K562 (cell line): ENCODE measurements around the gene GCHFR. TPM values are rescaled to one million over a fixed set of nuclear protein-coding genes. Genes with fewer than 3 reads are reported as not detected.
A peak's percentile ranks its signal among the peaks of the same experiment; 100 is the strongest.

Experiments
- CBX2 ChIP-seq: fragments of 200-600 bp; sonication (generic); IDR thresholded peaks from one replicate; pipeline ENCODE4 v1.6.1; 2012; ENCODE audit warnings: mild to moderate bottlenecking, low read length, inconsistent platforms; ENCODE audit not compliant: insufficient read depth, poor library complexity, severe bottlenecking
- DDX20 ChIP-seq: fragments of 450-650 bp; IDR thresholded peaks from 2 replicates; pipeline ENCODE4 v1.6.1; 2016; ENCODE audit warnings: missing genetic modification characterization, low read depth, mild to moderate bottlenecking, missing compliant biosample characterization, moderate library complexity
- HDAC2 ChIP-seq: fragments of 450-650 bp; IDR thresholded peaks from 2 replicates; pipeline ENCODE4 v1.6.1; 2016; ENCODE audit warnings: mild to moderate bottlenecking
- HMGN3 ChIP-seq: IDR thresholded peaks from 2 replicates; pipeline ENCODE4 v1.6.1; 2011; ENCODE audit warnings: borderline replicate concordance, low read depth, mild to moderate bottlenecking, mixed read lengths, low read length; ENCODE audit not compliant: insufficient read length; ENCODE audit errors: extremely low read depth
- KLF13 ChIP-seq: fragments of 450-650 bp; IDR thresholded peaks from 2 replicates; pipeline ENCODE4 v1.6.1; 2016; ENCODE audit warnings: missing genetic modification characterization, low read depth, mild to moderate bottlenecking, missing compliant biosample characterization, moderate library complexity, borderline replicate concordance
- MBD2 ChIP-seq: sonication (generic); IDR thresholded peaks from 2 replicates; pipeline ENCODE4 v1.6.1; 2016; ENCODE audit warnings: low read depth, borderline replicate concordance
- SIN3A ChIP-seq, 2 experiments: fragments of 150-350 bp in 1 of 2; IDR thresholded peaks; 2 replicates each; pipeline ENCODE4 v1.6.1; 2011 to 2016; ENCODE audit warnings: borderline replicate concordance in 2 of 2, low read depth in 2 of 2, low read length in 2 of 2, mild to moderate bottlenecking in 2 of 2, moderate library complexity in 2 of 2; ENCODE audit not compliant: control insufficient read depth in 1 of 2
- SPI1 ChIP-seq: IDR thresholded peaks from 2 replicates; pipeline ENCODE4 v1.6.1; 2011; ENCODE audit warnings: low read depth, low read length, control low read depth, borderline replicate concordance
- YY1 ChIP-seq, 3 experiments: IDR thresholded peaks; 2 replicates each; pipeline ENCODE4 v1.6.1; 2011; ENCODE audit warnings: low read length in 2 of 3, mild to moderate bottlenecking in 2 of 3, moderate library complexity in 2 of 3, borderline replicate concordance in 1 of 3, control low read depth in 1 of 3, low read depth in 1 of 3; ENCODE audit not compliant: insufficient read depth in 3 of 3, insufficient replicate concordance in 2 of 3, control insufficient read depth in 1 of 3, insufficient read length in 1 of 3; ENCODE audit errors: extremely low read depth in 1 of 3
- ZNF561 ChIP-seq: fragments of 450-650 bp; formaldehyde crosslinking; conservative IDR thresholded peaks from 2 replicates; pipeline ENCODE4 v1.4.0; 2020; ENCODE audit warnings: mild to moderate bottlenecking, moderate library complexity
- ZNF644 ChIP-seq: fragments of 200-800 bp; sonication (Bioruptor generic); IDR thresholded peaks from 2 replicates; pipeline ENCODE4 v1.6.1; 2016; ENCODE audit warnings: low read depth, missing genetic modification characterization, missing compliant biosample characterization
- polyA plus RNA-seq, 8 experiments: library from polyadenylated mRNA; depleted of rRNA in 4 of 8; stranded (reverse) in 5 of 8; unstranded in 3 of 8; fragments of >200 nt; fragmentation: Nextera tagmentation in 2 of 8; fragmentation: Illumina TruSeq in 1 of 8; extraction: Ambion mirVana in 2 of 8; extraction: Trizol in 1 of 8; gene quantifications; 2 replicates each; pipeline versions ENCODE4 v1.2.1 to v1.2.3, GENCODE V29; 2011 to 2014; ENCODE audit warnings: inconsistent platforms in 1 of 8, missing spikeins in 1 of 8
- total RNA-seq, 7 experiments: library from RNA; depleted of rRNA in 6 of 7; stranded (reverse); fragments of >200 nt in 6 of 7; fragmentation: Illumina TruSeq in 2 of 7; extraction: Trizol in 2 of 7; gene quantifications; 2 replicates each; pipeline versions ENCODE4 v1.2.1 to v1.2.3, GENCODE V29; 2011 to 2021; ENCODE audit warnings: low replicate concordance in 1 of 7
- TF ChIP-seq, protein P1 (sequence below): IDR thresholded peaks from 2 replicates; pipeline ENCODE4 v1.6.1; 2014; ENCODE audit warnings: antibody characterized with exemption
- TF ChIP-seq, protein P2 (sequence below): fragments of 450-650 bp; IDR thresholded peaks from 2 replicates; pipeline ENCODE4 v1.6.1; 2016; ENCODE audit warnings: low read depth
- TF ChIP-seq, protein P3 (sequence below): fragments of 250-450 bp; sonication (Bioruptor Pico); IDR thresholded peaks from 2 replicates; pipeline ENCODE4 v1.8.0; 2021; ENCODE audit warnings: mild to moderate bottlenecking, moderate library complexity

Gene GCHFR
- total and polyA plus RNA-seq, 9 of the 15 experiments (the other 6 are each of a cell fraction or from before 2014, with no cell fraction given), result 8.7 to 83.5 (median 20.8) TPM

DNA sequence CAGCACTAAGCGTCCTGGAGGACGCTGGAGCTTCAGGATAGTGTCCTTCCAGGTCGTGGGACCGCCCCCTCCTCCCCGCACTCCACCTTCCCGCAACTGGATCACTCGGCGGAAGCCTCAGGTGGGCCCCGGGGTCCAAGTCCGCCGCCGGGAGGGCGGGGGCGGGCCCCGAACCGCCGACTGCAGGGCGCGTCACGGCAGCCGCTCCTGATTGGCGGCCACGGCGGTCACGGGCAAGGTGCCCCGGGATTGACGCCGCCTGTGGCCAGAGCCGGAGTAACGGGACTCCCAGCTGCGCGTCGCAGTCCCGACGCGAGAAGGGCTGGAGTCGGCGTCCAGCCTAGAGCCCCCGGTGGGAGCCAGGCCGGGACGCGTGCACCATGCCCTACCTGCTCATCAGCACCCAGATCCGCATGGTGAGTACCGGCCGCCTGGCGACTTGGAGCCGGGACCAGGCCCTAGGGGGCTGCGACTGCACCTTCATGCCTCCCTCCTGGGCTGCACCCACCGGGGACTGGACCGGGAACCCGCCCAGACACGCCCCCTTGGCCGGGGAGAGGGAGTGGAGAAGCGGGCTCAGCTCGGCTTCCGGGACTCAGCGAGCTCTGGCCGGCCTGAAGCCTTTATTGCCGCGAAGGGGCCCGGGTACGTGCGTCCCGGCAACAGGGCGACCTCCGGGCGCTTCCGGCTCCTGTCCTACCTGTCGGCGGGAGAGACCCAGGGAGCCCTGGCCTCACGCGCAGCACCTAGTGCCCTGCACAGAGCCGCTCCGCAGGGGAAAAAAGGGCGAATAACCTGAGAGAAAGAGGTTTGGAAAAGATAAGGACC lies at the start of gene GCHFR (continued):
- no peak for TF ChIP-seq CBX2
- TF ChIP-seq DDX20 (tag), result no peak
- TF ChIP-seq, protein P1, sequence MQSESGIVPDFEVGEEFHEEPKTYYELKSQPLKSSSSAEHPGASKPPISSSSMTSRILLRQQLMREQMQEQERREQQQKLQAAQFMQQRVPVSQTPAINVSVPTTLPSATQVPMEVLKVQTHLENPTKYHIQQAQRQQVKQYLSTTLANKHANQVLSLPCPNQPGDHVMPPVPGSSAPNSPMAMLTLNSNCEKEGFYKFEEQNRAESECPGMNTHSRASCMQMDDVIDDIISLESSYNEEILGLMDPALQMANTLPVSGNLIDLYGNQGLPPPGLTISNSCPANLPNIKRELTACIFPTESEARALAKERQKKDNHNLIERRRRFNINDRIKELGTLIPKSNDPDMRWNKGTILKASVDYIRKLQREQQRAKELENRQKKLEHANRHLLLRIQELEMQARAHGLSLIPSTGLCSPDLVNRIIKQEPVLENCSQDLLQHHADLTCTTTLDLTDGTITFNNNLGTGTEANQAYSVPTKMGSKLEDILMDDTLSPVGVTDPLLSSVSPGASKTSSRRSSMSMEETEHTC, result peak; percentile 37; the same call in 1 of the 2 replicates
- TF ChIP-seq KLF13 (tag), result peak; percentile 87
- TF ChIP-seq YY1 (IDR thresholded peaks at IDR 0.05; ENCODE audit: borderline replicate concordance in 1 of 3, control insufficient read depth in 1 of 3, extremely low read depth in 1 of 3, insufficient read depth in 3 of 3, insufficient read length in 1 of 3, insufficient replicate concordance in 2 of 3, low read depth in 1 of 3, low read length in 2 of 3), result peak in 1 of 3 experiments; percentile 64
- no peak for TF ChIP-seq SPI1
- TF ChIP-seq ZNF644 (tag), result no peak
- TF ChIP-seq, protein P2, sequence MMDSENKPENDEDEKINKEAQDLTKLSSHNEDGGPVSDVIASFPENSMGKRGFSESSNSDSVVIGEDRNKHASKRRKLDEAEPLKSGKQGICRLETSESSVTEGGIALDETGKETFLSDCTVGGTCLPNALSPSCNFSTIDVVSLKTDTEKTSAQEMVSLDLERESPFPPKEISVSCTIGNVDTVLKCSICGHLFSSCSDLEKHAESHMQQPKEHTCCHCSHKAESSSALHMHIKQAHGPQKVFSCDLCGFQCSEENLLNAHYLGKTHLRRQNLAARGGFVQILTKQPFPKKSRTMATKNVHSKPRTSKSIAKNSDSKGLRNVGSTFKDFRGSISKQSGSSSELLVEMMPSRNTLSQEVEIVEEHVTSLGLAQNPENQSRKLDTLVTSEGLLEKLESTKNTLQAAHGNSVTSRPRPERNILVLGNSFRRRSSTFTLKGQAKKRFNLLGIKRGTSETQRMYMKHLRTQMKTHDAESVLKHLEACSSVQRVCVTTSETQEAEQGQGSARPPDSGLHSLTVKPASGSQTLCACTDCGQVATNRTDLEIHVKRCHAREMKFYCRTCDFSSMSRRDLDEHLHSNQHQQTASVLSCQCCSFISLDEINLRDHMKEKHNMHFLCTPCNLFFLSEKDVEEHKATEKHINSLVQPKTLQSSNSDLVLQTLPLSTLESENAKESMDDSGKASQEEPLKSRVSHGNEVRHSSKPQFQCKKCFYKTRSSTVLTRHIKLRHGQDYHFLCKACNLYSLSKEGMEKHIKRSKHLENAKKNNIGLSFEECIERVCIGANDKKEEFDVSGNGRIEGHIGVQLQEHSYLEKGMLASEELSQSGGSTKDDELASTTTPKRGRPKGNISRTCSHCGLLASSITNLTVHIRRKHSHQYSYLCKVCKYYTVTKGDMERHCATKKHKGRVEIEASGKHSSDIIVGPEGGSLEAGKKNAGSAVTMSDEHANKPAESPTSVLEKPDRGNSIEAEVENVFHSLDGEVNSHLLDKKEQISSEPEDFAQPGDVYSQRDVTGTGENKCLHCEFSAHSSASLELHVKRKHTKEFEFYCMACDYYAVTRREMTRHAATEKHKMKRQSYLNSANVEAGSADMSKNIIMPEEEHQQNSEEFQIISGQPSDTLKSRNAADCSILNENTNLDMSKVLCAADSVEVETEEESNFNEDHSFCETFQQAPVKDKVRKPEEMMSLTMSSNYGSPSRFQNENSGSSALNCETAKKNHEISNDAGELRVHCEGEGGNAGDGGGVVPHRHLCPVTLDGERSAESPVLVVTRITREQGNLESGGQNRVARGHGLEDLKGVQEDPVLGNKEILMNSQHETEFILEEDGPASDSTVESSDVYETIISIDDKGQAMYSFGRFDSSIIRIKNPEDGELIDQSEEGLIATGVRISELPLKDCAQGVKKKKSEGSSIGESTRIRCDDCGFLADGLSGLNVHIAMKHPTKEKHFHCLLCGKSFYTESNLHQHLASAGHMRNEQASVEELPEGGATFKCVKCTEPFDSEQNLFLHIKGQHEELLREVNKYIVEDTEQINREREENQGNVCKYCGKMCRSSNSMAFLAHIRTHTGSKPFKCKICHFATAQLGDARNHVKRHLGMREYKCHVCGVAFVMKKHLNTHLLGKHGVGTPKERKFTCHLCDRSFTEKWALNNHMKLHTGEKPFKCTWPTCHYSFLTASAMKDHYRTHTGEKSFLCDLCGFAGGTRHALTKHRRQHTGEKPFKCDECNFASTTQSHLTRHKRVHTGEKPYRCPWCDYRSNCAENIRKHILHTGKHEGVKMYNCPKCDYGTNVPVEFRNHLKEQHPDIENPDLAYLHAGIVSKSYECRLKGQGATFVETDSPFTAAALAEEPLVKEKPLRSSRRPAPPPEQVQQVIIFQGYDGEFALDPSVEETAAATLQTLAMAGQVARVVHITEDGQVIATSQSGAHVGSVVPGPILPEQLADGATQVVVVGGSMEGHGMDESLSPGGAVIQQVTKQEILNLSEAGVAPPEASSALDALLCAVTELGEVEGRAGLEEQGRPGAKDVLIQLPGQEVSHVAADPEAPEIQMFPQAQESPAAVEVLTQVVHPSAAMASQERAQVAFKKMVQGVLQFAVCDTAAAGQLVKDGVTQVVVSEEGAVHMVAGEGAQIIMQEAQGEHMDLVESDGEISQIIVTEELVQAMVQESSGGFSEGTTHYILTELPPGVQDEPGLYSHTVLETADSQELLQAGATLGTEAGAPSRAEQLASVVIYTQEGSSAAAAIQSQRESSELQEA, result no peak
- TF ChIP-seq, protein P3, sequence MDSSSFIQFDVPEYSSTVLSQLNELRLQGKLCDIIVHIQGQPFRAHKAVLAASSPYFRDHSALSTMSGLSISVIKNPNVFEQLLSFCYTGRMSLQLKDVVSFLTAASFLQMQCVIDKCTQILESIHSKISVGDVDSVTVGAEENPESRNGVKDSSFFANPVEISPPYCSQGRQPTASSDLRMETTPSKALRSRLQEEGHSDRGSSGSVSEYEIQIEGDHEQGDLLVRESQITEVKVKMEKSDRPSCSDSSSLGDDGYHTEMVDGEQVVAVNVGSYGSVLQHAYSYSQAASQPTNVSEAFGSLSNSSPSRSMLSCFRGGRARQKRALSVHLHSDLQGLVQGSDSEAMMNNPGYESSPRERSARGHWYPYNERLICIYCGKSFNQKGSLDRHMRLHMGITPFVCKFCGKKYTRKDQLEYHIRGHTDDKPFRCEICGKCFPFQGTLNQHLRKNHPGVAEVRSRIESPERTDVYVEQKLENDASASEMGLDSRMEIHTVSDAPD (CRISPR knock-in tag), result no peak
- TF ChIP-seq SIN3A (IDR thresholded peaks at IDR 0.05; ENCODE audit: borderline replicate concordance in 2 of 2, control insufficient read depth in 1 of 2, low read depth in 2 of 2, low read length in 2 of 2), result peak; percentile 56 to 80; a peak in 1 of 4 replicates
- no peak for TF ChIP-seq MBD2
- TF ChIP-seq HMGN3, result peak; percentile 78
- TF ChIP-seq HDAC2, result peak; percentile 30; the same call in 1 of the 2 replicates
- TF ChIP-seq ZNF561, result no peak
